Neural progenitor cell (in vitro differentiated cells): ENCODE data around the gene SRPK1. TPM values are rescaled to one million over a fixed set of nuclear protein-coding genes. Genes with fewer than 3 reads are reported as not detected.

Experiments used
- DNase-seq: peaks from one replicate; pipeline ENCODE4 v3.0.0-alpha.2; 2016; ENCODE audit warnings: low spot score
- H2AFZ ChIP-seq: fragments of 200-600 bp; sonication (generic); replicated peaks from 2 replicates; pipeline ENCODE4 v1.6.1; 2016; ENCODE audit warnings: antibody characterized with exemption
- H3F3A ChIP-seq: fragments of 200-600 bp; sonication (generic); 2 replicates; pipeline ENCODE4 v1.6.1; 2016; ENCODE audit warnings: antibody characterized with exemption, low read depth
- H3K27ac ChIP-seq: fragments of 200-600 bp; sonication (generic); 2 replicates; pipeline ENCODE4 v1.5.1; 2016; ENCODE audit warnings: mild to moderate bottlenecking
- H3K27me3 ChIP-seq: fragments of 200-600 bp; sonication (generic); 2 replicates; pipeline ENCODE4 v1.6.1; 2016; ENCODE audit warnings: mild to moderate bottlenecking, moderate library complexity
- H3K36me3 ChIP-seq: fragments of 200-600 bp; sonication (generic); 2 replicates; pipeline ENCODE4 v1.5.1; 2016
- H3K4me1 ChIP-seq: fragments of 200-600 bp; sonication (generic); 2 replicates; pipeline ENCODE4 v1.6.1; 2016; ENCODE audit warnings: mixed run types
- H3K4me2 ChIP-seq: fragments of 200-600 bp; sonication (generic); 2 replicates; pipeline ENCODE4 v1.6.1; 2016
- H3K4me3 ChIP-seq: fragments of 200-600 bp; sonication (generic); 2 replicates; pipeline ENCODE4 v1.5.1; 2016
- H3K79me2 ChIP-seq: fragments of 200-600 bp; sonication (generic); 2 replicates; pipeline ENCODE4 v1.6.1; 2016; ENCODE audit warnings: low read depth
- H3K9ac ChIP-seq: fragments of 200-600 bp; sonication (generic); 2 replicates; pipeline ENCODE4 v1.6.1; 2016
- H3K9me3 ChIP-seq: fragments of 200-600 bp; sonication (generic); 2 replicates; pipeline ENCODE4 v1.5.1; 2016; ENCODE audit warnings: low read depth
- H4K20me1 ChIP-seq: fragments of 200-600 bp; sonication (generic); 2 replicates; pipeline ENCODE4 v1.6.1; 2016; ENCODE audit warnings: low read depth
- H3K27ac Mint-ChIP-seq: 3 replicates; pipeline ENCODE4 v1.8.0; 2021; ENCODE audit warnings: mixed read lengths
- H3K27me3 Mint-ChIP-seq: 2 replicates; pipeline ENCODE4 v1.8.0; 2022; ENCODE audit warnings: low read depth, mild to moderate bottlenecking, inconsistent platforms, moderate library complexity, mixed read lengths; ENCODE audit not compliant: insufficient read depth
- H3K36me3 Mint-ChIP-seq: 3 replicates; pipeline ENCODE4 v1.8.0; 2021; ENCODE audit warnings: mixed read lengths
- H3K4me1 Mint-ChIP-seq: 3 replicates; pipeline ENCODE4 v1.8.0; 2021; ENCODE audit warnings: mixed read lengths
- H3K4me3 Mint-ChIP-seq: 3 replicates; pipeline ENCODE4 v1.8.0; 2021; ENCODE audit warnings: mild to moderate bottlenecking, moderate library complexity, mixed read lengths
- H3K9me3 Mint-ChIP-seq: 3 replicates; pipeline ENCODE4 v1.8.0; 2020; ENCODE audit warnings: mixed read lengths
- CTCF ChIP-seq: fragments of 200-600 bp; sonication (generic); IDR thresholded peaks from 2 replicates; pipeline ENCODE4 v1.5.1; 2017; ENCODE audit warnings: antibody characterized with exemption, mild to moderate bottlenecking
- EZH2 ChIP-seq: fragments of 200-600 bp; sonication (generic); IDR thresholded peaks from 2 replicates; pipeline ENCODE4 v1.6.1; 2017; ENCODE audit warnings: antibody characterized with exemption, mild to moderate bottlenecking, moderate library complexity
- EZH2phosphoT487 ChIP-seq: fragments of 200-600 bp; sonication (generic); IDR thresholded peaks from 2 replicates; pipeline ENCODE4 v1.6.1; 2017; ENCODE audit warnings: antibody characterized with exemption
- total RNA-seq: library from RNA; depleted of rRNA; stranded (reverse); fragments of >200 nt; gene quantifications from 2 replicates; pipeline ENCODE4 v1.2.3, GENCODE V29; 2015; ENCODE audit warnings: low replicate concordance

The SRPK1 gene
- total RNA-seq, 1 donor from 2014 or later: 181 TPM

DNA sequence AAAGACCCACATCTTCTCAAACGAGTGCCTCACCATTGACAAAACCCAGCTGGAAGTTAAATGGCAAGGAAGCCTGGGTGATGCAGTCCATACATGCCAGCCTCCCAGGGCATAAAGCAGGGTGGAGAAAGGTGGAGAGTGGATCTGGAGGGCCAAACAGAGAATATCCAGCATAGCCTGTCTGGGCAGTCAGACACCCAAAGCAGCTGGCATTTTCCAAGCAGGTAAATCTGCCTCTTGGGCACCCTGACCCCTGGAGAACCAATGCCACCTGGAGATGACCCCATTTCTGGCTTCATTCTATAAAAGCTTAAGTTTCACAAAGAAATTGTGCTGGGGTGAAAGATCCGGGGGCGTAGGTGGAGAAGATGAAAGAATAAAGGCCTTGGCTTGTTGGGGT, 5.1 kb upstream of the SRPK1 start:
- H3K27me3 Mint-ChIP-seq: peaks cover 4% of the 10 kb centered on the region
- Histone ChIP-seq H3K9ac (no peak overlapping the region), H3F3A (peaks cover 7% of the 10 kb centered on the region), H3K36me3 (no peaks in the 10 kb centered on the region), H3K4me3 (no peak overlapping the region), H3K4me1 (peaks cover 23% of the 10 kb centered on the region), H4K20me1 (no peaks in the 10 kb centered on the region), H3K27ac (no peak overlapping the region), H3K4me2 (no peak overlapping the region), H3K9me3 (no peaks in the 10 kb centered on the region), H2AFZ (no peak overlapping the region), H3K27me3 (peaks cover 14% of the 10 kb centered on the region), H3K79me2 (no peaks in the 10 kb centered on the region)
- no peak overlapping the region for H3K4me3 Mint-ChIP-seq
- peaks cover 17% of the 10 kb centered on the region for H3K4me1 Mint-ChIP-seq
- TF ChIP-seq EZH2 (no peak), CTCF (no peak), EZH2phosphoT487 (no peak)
- H3K36me3 Mint-ChIP-seq: no peaks in the 10 kb centered on the region
- no peaks in the 10 kb centered on the region for H3K9me3 Mint-ChIP-seq
- no peak for DNase-seq
- H3K27ac Mint-ChIP-seq: no peak overlapping the region

DNA sequence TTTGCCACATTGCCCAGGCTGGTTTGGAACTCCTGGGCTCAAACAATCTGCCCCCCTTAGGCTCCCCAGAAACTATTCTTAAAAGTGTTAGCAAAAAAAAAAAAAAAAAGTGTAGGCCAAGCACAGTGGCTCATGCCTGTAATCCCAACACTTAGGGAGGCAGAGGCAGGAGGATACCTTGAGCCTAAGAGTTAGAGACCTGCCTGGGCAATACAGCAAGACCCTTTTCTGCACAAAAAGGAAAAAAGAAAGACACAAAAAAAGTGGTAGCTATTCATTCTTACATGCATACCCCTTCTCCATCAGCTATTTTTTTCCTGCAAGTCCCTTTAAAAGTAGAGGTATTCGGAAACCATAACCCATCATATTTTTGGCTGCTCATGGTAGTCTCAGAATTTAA, 3.2 kb upstream of the SRPK1 start:
- Histone ChIP-seq H3K27ac (no peak overlapping the region), H4K20me1 (peaks cover 12% of the 10 kb centered on the region), H3K4me1 (peaks cover 24% of the 10 kb centered on the region), H3K4me2 (no peak overlapping the region), H3K9ac (no peak overlapping the region), H3K79me2 (peaks cover 13% of the 10 kb centered on the region), H3K27me3 (no peaks in the 10 kb centered on the region), H3K4me3 (no peak overlapping the region), H3F3A (peaks cover 7% of the 10 kb centered on the region), H3K9me3 (no peaks in the 10 kb centered on the region), H2AFZ (no peak overlapping the region), H3K36me3 (no peaks in the 10 kb centered on the region)
- DNase-seq: no peak
- TF ChIP-seq CTCF: no peak
- no peak for TF ChIP-seq EZH2
- no peak for TF ChIP-seq EZH2phosphoT487
- no peaks in the 10 kb centered on the region for H3K27me3 Mint-ChIP-seq
- no peak overlapping the region for H3K27ac Mint-ChIP-seq
- H3K36me3 Mint-ChIP-seq: peaks cover 2% of the 10 kb centered on the region
- no peaks in the 10 kb centered on the region for H3K9me3 Mint-ChIP-seq
- H3K4me3 Mint-ChIP-seq: no peak overlapping the region
- peaks cover 18% of the 10 kb centered on the region for H3K4me1 Mint-ChIP-seq

DNA sequence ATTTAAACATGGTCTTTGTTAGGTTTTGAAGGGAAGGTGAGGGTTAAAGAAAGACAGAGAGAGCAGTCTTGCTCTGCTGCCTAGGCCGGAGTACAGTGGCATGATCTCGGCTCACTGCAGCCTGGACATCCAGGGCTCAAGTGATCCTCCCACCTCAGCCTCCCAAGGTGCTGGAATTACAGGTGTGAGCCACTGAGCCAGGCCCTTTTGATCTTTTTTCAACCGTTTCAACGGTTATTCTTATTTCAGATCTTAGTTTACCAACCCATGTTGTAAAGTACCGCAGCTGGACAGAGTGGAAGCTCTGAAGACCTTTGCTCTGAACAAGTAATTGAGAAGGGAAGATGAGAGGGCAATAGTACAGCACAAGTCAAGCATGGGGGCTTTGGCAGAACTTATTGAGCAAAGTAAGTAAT, 1.2 kb upstream of the SRPK1 start:
- Histone ChIP-seq H3K27me3 (no peaks in the 10 kb centered on the region), H3K79me2 (peaks cover 33% of the 10 kb centered on the region), H3K9ac (no peak overlapping the region), H2AFZ (peak overlapping the region; percentile 22), H4K20me1 (peaks cover 32% of the 10 kb centered on the region), H3K4me1 (peaks cover 44% of the 10 kb centered on the region), H3K4me2 (peak overlapping the region; percentile 87), H3K36me3 (no peaks in the 10 kb centered on the region), H3K4me3 (peak overlapping the region; percentile 66), H3F3A (peaks cover 14% of the 10 kb centered on the region), H3K9me3 (no peaks in the 10 kb centered on the region), H3K27ac (no peak overlapping the region)
- H3K4me1 Mint-ChIP-seq: peaks cover 34% of the 10 kb centered on the region
- H3K9me3 Mint-ChIP-seq: no peaks in the 10 kb centered on the region
- H3K36me3 Mint-ChIP-seq: peaks cover 4% of the 10 kb centered on the region
- H3K27ac Mint-ChIP-seq: no peak overlapping the region
- peak overlapping the region; percentile 90 for H3K4me3 Mint-ChIP-seq
- H3K27me3 Mint-ChIP-seq: no peaks in the 10 kb centered on the region
- DNase-seq: no peak
- TF ChIP-seq EZH2: no peak
- no peak for TF ChIP-seq EZH2phosphoT487
- no peak for TF ChIP-seq CTCF
